Measurements from ENCODE around the gene BNIP5. TPM values are rescaled to one million over a fixed set of nuclear protein-coding genes. Genes with fewer than 3 reads are reported as not detected.

BNIP5 gene
- total RNA-seq, 6 experiments from 2014 or later, result not detected

DNA sequence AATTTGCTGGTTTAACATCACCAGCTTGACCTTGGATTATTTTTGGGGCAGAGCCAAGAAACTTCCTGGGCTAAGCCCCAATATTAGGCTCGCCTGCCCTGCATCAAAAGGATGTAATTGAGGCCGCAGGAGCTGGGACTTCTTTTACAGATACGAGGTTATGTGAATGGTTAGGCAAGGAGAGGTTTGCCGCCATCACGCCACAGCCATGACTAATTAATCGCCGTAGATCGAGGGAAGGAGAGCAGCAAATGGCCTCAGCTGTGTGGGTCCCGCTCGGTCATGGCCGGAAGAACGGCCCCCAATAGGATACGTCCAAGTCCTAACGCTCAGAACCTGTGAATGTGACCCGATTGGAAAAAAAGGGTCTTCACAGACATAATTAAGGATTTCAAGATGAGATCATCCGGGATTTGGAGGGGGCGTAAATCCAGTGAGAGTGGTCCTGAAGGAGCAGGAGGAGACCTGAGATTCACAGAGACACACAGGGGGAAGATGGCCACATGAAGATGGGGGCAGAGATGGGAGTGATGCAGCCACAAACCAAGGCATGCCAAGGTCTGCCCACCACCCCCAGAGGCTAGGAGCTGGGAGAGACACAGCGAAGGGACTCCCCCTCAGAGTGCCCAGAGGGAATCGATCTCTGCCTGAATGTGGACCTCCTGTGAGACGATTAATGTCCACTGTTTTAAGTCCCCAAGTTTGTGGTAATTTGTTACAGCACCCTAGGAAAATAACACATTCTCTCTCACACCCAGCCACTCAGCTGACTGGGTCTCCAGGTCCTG is 10.0 kb upstream of the BNIP5 start:
- Mint-ChIP-seq H3K36me3 (ENCODE audit: low read depth) (no peaks in the 10 kb centered on the region), H3K9me3 (no peaks in the 10 kb centered on the region), H3K27me3 (ENCODE audit: insufficient read depth) (peaks cover 5% of the 10 kb centered on the region), H3K4me3 (no peak overlapping the region), H3K4me1 (ENCODE audit: low read depth) (peaks cover 18% of the 10 kb centered on the region), H3K27ac (no peak overlapping the region)
- TF ChIP-seq, protein P1, sequence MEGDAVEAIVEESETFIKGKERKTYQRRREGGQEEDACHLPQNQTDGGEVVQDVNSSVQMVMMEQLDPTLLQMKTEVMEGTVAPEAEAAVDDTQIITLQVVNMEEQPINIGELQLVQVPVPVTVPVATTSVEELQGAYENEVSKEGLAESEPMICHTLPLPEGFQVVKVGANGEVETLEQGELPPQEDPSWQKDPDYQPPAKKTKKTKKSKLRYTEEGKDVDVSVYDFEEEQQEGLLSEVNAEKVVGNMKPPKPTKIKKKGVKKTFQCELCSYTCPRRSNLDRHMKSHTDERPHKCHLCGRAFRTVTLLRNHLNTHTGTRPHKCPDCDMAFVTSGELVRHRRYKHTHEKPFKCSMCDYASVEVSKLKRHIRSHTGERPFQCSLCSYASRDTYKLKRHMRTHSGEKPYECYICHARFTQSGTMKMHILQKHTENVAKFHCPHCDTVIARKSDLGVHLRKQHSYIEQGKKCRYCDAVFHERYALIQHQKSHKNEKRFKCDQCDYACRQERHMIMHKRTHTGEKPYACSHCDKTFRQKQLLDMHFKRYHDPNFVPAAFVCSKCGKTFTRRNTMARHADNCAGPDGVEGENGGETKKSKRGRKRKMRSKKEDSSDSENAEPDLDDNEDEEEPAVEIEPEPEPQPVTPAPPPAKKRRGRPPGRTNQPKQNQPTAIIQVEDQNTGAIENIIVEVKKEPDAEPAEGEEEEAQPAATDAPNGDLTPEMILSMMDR (IDR thresholded peaks at IDR 0.05), result no peak
- no peak for DNase-seq

DNA sequence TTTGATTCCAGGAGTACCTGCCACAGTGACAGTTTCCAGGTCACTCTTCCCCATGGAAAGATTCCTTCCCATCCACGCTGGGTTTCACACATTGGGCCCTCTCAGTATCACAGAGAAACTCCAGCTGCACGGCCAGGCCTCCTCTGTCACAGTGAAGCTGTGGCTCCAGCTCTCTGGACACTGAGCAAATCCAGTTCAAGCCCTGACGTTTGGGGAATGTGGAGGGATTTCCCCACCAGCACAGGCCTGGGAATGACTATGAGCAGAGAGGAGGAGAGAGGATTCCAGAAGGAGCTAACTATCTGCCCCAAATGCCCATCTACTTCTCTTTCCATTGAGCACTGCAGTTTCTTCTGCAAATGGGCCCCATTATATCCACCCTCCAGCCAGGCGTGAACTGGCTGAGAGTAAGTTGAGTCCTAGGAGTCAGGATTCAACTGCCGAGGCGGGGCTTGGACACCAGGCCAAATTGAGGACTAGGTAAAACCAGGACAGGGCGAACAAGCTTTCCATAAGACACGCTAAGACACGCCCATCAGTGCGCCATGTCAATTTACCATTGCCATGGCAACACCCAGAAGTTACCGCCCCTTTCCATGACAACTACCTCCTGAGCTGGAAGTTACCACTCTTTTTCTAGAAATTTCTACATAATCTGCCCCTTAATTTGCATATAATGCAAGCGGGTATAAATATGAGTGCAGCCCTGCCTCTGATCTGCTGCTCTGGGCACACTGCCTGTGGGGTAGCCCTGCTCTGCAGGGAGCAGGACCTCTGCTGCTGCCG is 9.2 kb upstream of the BNIP5 start:
- Mint-ChIP-seq H3K36me3 (ENCODE audit: low read depth) (no peaks in the 10 kb centered on the region), H3K9me3 (no peaks in the 10 kb centered on the region), H3K4me3 (no peak overlapping the region), H3K27me3 (ENCODE audit: insufficient read depth) (peaks cover 8% of the 10 kb centered on the region), H3K27ac (no peak overlapping the region), H3K4me1 (ENCODE audit: low read depth) (peaks cover 13% of the 10 kb centered on the region)
- DNase-seq, result no peak
- TF ChIP-seq, protein P1 (IDR thresholded peaks at IDR 0.05), result no peak

DNA sequence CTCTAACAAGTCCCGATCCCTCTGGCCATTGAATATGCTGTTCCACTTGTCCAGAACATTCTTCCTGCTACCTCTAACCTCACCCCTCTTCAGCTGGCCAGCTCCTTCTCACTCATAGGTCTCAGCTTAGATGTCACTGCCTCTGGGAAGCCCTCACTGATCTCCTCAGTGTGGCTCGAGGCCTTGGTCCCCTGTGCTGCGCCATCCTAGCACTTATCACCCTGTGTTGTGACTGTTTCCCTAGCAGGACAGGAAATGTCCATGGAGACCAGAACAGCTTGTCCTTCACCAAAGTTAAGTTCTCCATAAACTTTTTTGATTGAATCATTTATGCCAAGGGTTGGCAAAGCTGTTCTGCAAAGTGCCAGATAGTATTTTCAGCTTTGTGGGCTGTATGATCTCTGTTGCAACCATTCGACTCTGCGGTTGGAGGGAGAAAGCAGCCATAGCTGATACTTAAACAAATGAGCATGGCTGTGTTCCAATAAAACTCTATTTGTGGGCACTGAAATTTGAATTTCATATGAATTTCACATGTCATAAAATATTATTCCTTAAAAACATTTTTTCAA is 6.5 kb upstream of the BNIP5 start:
- DNase-seq, result no peak
- no peaks in the 10 kb centered on the region for H3K9me3 Mint-ChIP-seq
- H3K27ac Mint-ChIP-seq, result no peak overlapping the region
- TF ChIP-seq, protein P1 (IDR thresholded peaks at IDR 0.05), result no peak
- peaks cover 28% of the 10 kb centered on the region for H3K27me3 Mint-ChIP-seq (ENCODE audit: insufficient read depth)
- H3K36me3 Mint-ChIP-seq (ENCODE audit: low read depth), result no peaks in the 10 kb centered on the region
- H3K4me1 Mint-ChIP-seq (ENCODE audit: low read depth), result peaks cover 12% of the 10 kb centered on the region
- no peak overlapping the region for H3K4me3 Mint-ChIP-seq

DNA sequence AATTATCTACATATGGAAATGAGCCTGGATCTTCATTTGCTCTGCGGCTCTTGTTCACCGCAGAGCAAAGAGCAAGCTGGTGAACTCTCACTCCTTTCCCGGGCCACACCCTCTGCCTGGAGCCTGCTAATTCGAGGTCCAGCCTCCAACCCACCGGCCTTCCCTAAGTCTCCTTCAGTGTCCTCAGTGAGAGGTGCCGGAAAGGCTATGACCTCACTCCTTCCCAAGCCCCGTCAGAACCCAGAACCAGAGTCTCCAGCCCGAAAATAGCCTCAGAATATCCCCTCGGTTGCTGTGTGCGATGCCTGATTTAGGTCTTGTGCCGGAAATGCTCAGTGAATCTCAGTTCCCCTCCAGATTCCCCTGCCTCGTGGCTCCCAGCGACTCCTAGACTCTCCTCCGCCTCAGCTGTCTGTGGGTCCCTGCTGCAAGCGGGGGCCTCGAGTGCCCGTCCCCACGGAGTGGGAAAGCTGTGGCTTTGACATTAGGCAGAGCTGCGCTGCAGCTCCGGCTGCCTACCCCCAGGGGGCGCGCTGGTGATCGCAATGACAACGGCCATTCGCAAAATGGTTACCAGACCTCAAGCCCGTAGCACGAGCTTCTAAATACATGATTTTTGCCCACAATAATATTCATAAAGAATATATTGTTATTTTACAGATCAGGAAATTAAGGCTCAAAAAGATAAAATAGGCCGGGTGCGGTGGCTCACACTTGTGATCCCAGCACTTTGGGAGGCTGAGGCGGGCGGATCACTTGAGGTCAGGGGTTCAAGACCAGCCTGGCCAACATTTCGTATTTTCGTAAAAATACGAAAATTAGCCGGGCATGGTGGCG is 4.1 kb upstream of the BNIP5 start:
- DNase-seq, result peak; percentile 39
- Mint-ChIP-seq H3K27ac (no peak overlapping the region), H3K4me1 (ENCODE audit: low read depth) (peaks cover 12% of the 10 kb centered on the region), H3K9me3 (no peaks in the 10 kb centered on the region), H3K36me3 (ENCODE audit: low read depth) (no peaks in the 10 kb centered on the region), H3K4me3 (peak overlapping the region; percentile 82), H3K27me3 (ENCODE audit: insufficient read depth) (peaks cover 43% of the 10 kb centered on the region)
- TF ChIP-seq, protein P1 (IDR thresholded peaks at IDR 0.05), result peak; percentile 97

DNA sequence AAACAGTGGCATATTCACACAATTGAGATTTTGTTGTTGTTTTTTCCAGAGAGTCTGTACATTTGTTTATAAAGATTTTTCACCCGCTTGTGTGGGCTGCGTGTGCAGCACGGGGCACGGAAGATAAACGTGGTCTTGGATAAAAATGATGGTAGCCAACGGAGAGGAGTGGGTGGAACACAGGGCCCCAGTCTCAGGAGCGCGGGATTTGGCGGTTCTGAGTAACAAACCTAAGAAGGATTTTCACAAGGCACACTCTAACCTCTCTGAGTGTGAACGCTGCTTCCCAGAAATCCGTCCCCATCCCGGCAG is 3.6 kb upstream of the BNIP5 start:
- Mint-ChIP-seq H3K36me3 (ENCODE audit: low read depth) (no peaks in the 10 kb centered on the region), H3K27me3 (ENCODE audit: insufficient read depth) (peaks cover 48% of the 10 kb centered on the region), H3K4me3 (no peak overlapping the region), H3K9me3 (no peaks in the 10 kb centered on the region), H3K27ac (no peak overlapping the region), H3K4me1 (ENCODE audit: low read depth) (peaks cover 12% of the 10 kb centered on the region)
- no peak for DNase-seq
- TF ChIP-seq, protein P1 (IDR thresholded peaks at IDR 0.05), result no peak
